IPS DF 6.9 (cell line): Measurements from ENCODE around the gene TTC22.

Experiments used
- DNase-seq: peaks from one replicate; pipeline ENCODE4 v3.0.0-alpha.2; 2013; ENCODE audit warnings: low read depth, low spot score
- H3K27ac ChIP-seq: one replicate; pipeline ENCODE4 v1.5.1; 2013; ENCODE audit warnings: low read length, control low read depth
- H3K27me3 ChIP-seq: 2 replicates; pipeline ENCODE4 v1.6.1; 2013; ENCODE audit warnings: mild to moderate bottlenecking, low read length; ENCODE audit not compliant: control insufficient read depth, insufficient read depth
- H3K36me3 ChIP-seq: 2 replicates; pipeline ENCODE4 v1.6.1; 2013; ENCODE audit warnings: low read length; ENCODE audit not compliant: control insufficient read depth, insufficient read depth
- H3K4me1 ChIP-seq: 2 replicates; pipeline ENCODE4 v1.6.1; 2013; ENCODE audit warnings: low read length; ENCODE audit not compliant: control insufficient read depth, insufficient read depth
- H3K4me3 ChIP-seq: 2 replicates; pipeline ENCODE4 v1.5.1; 2013; ENCODE audit warnings: mild to moderate bottlenecking, low read length
- H3K9me3 ChIP-seq: 2 replicates; pipeline ENCODE4 v1.6.1; 2013; ENCODE audit warnings: low read length, inconsistent platforms; ENCODE audit not compliant: control insufficient read depth, insufficient read depth
- WGBS: extraction: QIAGEN DNeasy Blood & Tissue Kit; methylation state at CpG from one replicate; pipeline ENCODE4 v1.1.7; 2013; ENCODE audit warnings: mixed read lengths, missing lambda C conversion rate; ENCODE audit not compliant: insufficient read length, insufficient coverage; 5-methylcytosine and 5-hydroxymethylcytosine counted together

Gene TTC22

GRCh38 chr1:54767526-54767925, 33.6 kb downstream of the TTC22 start:
- DNase-seq = no peak
- Histone ChIP-seq H3K36me3 (no peaks in the 10 kb centered on the region), H3K27me3 (no peaks in the 10 kb centered on the region), H3K4me3 (no peak overlapping the region), H3K4me1 (0 out of 2 replicates have a peak, but pooled peaks cover 2% of the 10 kb centered on the region), H3K27ac (no peak overlapping the region), H3K9me3 (no peaks in the 10 kb centered on the region)
- WGBS = no CpG with 5 or more reads among the region's 6 CpGs

DNA sequence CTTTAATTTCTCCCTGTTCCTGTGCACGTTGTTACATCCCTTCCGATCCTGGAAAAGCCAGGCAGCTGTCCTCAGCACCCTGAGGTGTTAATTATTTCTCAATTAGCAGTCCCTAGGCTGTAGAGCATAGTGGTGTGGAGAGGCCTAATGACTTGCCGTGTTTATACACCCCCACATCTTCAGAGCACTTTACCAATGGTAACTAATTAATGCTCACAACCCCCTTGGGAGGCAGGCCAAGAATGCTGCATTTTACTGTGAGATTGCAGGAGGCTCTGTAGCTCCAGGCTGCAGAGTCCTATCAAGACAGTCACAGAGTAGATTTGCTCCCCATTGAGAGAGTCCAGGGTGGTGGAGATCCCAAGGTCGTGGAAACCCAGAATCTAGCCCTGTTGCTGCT, 34.4 kb downstream of the TTC22 start:
- Histone ChIP-seq H3K4me3 (no peak overlapping the region), H3K4me1 (0 out of 2 replicates have a peak, but pooled peaks cover 2% of the 10 kb centered on the region), H3K36me3 (no peaks in the 10 kb centered on the region), H3K9me3 (no peaks in the 10 kb centered on the region), H3K27me3 (no peaks in the 10 kb centered on the region), H3K27ac (no peak overlapping the region)
- no CpG with 5 or more reads among the region's 4 CpGs for WGBS
- DNase-seq = no peak

DNA sequence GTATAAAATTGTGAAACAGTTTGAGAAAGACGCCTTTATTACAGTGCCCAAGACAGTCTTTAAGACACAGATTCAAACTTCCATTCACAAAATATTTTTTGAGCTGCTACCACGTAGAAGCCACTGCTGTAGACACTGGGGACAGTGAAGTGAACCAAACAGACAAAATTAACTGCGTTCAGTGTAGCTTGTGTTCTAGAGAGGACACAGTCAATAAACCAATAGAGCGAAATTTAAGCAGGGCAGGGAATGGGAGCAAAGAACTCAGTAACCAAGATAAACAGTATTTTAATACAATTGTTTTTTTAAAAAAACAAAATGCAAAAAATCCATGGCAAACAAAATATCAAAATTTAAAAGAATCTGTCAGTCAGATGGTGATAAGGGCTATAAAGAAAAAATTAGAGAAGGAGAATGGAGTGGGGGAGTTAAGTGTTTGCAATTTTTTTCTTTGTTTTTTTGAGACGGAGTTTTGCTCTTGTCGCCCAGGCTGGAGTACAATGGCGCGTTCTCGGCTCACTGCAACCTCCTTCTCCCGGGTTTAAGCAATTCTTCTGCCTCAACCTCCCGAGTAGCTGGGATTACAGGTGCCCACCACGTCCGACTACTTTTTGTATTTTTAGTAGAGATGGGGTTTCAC, 36.1 kb downstream of the TTC22 start:
- 100% methylated on average over 1 of the region's 13 CpGs for WGBS
- H3K27ac ChIP-seq = no peak overlapping the region

GRCh38 chr1:54764133-54764921, 36.8 kb downstream of the TTC22 start, which contains the start of gene PARS2:
PARS2 (minus strand) TSS chr1:54764523; CDS start chr1:54759161, 5,362 bp downstream.
- 0 out of 2 replicates have a peak, but pooled peaks cover 2% of the 10 kb centered on the region for H3K4me1 ChIP-seq
- no CpG with 5 or more reads among the region's 57 CpGs for WGBS
- no peak within 1 kb of the TSS for H3K27ac ChIP-seq
- no peaks in the 10 kb centered on the region for H3K36me3 ChIP-seq
- peak within 1 kb of the TSS; percentile 73; the same call in 1 of the 2 replicates for H3K4me3 ChIP-seq
- peak; percentile 96 for DNase-seq
- no peaks in the 10 kb centered on the region for H3K27me3 ChIP-seq
- no peaks in the 10 kb centered on the region for H3K9me3 ChIP-seq

More for the DNA sequence above, 36.1 kb downstream of the TTC22 start:
- Histone ChIP-seq H3K4me3 (peak overlapping the region; percentile 11; the same call in 1 of the 2 replicates), H3K27me3 (no peaks in the 10 kb centered on the region), H3K4me1 (0 out of 2 replicates have a peak, but pooled peaks cover 2% of the 10 kb centered on the region), H3K36me3 (no peaks in the 10 kb centered on the region), H3K9me3 (no peaks in the 10 kb centered on the region)
- DNase-seq = no peak

- no peak for DNase-seq
- Histone ChIP-seq H3K9me3 (no peaks in the 10 kb centered on the region), H3K27ac (no peak overlapping the region), H3K4me3 (peak overlapping the region; percentile 73; the same call in 1 of the 2 replicates), H3K27me3 (no peaks in the 10 kb centered on the region), H3K36me3 (0 out of 2 replicates have a peak, but pooled peaks cover under 1% of the 10 kb centered on the region), H3K4me1 (0 out of 2 replicates have a peak, but pooled peaks cover 2% of the 10 kb centered on the region)
- no CpG with 5 or more reads among the region's 11 CpGs for WGBS
Measured at GRCh38 chr1:54763816-54764132, 37.3 kb downstream of the TTC22 start.

- no CpG with 5 or more reads among the region's 20 CpGs for WGBS
- DNase-seq = no peak
- Histone ChIP-seq H3K27ac (no peak overlapping the region), H3K27me3 (no peaks in the 10 kb centered on the region), H3K4me1 (no peaks in the 10 kb centered on the region), H3K36me3 (peaks cover 6% of the 10 kb centered on the region), H3K9me3 (no peaks in the 10 kb centered on the region), H3K4me3 (no peak overlapping the region)
Measured at GRCh38 chr1:54758678-54759348, 42.3 kb downstream of the TTC22 start.

- no CpG with 5 or more reads among the region's 9 CpGs for WGBS
Measured at GRCh38 chr1:54757833-54758232, 43.3 kb downstream of the TTC22 start.

GRCh38 chr1:54754486-54755285, 46.4 kb downstream of the TTC22 start:
- Histone ChIP-seq H3K27ac (no peak overlapping the region), H3K4me3 (no peak overlapping the region), H3K4me1 (no peaks in the 10 kb centered on the region), H3K36me3 (peaks cover 6% of the 10 kb centered on the region), H3K9me3 (no peaks in the 10 kb centered on the region), H3K27me3 (no peaks in the 10 kb centered on the region)
- no CpG with 5 or more reads among the region's 25 CpGs for WGBS
- DNase-seq = no peak

More at GRCh38 chr1:54757833-54758232, 43.3 kb downstream of the TTC22 start:
- Histone ChIP-seq H3K4me1 (no peaks in the 10 kb centered on the region), H3K27ac (no peak overlapping the region), H3K27me3 (no peaks in the 10 kb centered on the region), H3K4me3 (no peak overlapping the region), H3K36me3 (peaks cover 6% of the 10 kb centered on the region), H3K9me3 (no peaks in the 10 kb centered on the region)
- no peak for DNase-seq

DNA sequence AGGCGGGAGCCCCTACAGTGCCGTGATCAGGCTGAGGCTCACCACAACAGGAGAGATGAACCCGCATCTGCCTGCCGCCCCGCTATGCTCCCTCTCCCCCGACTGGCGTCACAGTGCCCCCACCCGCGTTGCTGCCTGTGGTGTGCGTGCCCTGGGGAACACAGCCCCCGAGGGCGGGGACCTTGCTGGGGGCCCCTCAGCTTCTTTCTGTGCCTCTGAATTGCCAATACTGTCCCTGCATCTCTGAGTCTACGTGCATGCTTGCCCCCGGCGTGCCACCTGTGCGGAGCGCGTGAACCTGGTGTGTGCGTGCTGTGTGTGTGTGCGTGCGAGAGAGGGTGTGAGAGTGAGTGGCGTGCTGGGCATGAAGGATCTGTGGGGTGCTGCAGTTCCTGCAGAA, 47.1 kb downstream of the TTC22 start:
- H3K4me1 ChIP-seq = no peaks in the 10 kb centered on the region
- no peaks in the 10 kb centered on the region for H3K9me3 ChIP-seq
- peaks cover 6% of the 10 kb centered on the region for H3K36me3 ChIP-seq
- no CpG with 5 or more reads among the region's 22 CpGs for WGBS
- no peak for DNase-seq
- no peaks in the 10 kb centered on the region for H3K27me3 ChIP-seq
- H3K27ac ChIP-seq = no peak overlapping the region
- H3K4me3 ChIP-seq = no peak overlapping the region

DNA sequence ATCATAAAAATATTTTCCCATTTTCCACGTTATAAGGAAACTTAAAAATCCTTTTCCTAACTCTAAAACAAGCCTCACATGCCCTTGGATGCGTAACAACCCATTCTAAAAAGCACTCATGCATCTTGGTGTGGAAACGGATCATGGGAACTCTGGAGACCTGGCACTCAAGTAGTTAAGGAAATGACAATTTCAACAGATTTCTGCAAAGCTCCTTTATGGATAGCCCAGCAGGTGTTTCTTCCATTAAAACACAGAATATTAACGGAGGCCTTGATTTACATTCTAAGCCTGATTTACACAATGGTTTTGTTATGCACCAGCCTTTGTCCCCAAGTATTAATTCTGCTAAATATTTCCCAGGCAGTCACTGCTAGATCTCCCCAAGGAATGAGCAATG, 49.7 kb downstream of the TTC22 start:
- Histone ChIP-seq H3K27ac (no peak overlapping the region), H3K27me3 (no peaks in the 10 kb centered on the region), H3K4me3 (no peak overlapping the region), H3K4me1 (no peaks in the 10 kb centered on the region), H3K36me3 (no peaks in the 10 kb centered on the region), H3K9me3 (no peaks in the 10 kb centered on the region)
- no peak for DNase-seq
- 100% methylated on average over 2 of the region's 4 CpGs for WGBS
